Measurements from ENCODE around the gene CALHM6. TPM values are rescaled to one million over a fixed set of nuclear protein-coding genes. Genes with fewer than 3 reads are reported as not detected.

The CALHM6 gene
- total and polyA plus RNA-seq, 2 of the 8 experiments (the other 6 are each of a cell fraction or from before 2014, with no cell fraction given): 0.93 to 1.8 TPM

DNA sequence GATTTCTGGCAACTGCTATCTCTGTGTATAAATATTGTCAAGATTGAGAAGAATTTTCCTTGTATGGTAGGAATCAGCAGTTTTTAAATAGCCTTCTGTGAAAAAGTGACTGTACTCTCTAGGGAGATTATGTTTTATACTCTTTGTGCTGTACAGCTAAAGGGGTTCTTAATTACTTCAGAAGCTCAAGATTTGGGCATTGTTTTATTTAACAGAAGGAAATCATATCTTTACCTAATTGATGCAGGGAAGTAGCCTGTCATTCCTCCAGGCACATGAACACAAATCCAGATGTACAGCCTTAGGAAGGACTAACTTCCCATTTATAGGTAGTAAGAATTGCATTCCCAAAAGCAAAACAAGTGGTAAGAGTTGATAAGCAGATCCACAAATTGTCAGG, 51.6 kb downstream of the CALHM6 start:
- Histone ChIP-seq H3K4me3 (ENCODE audit: extremely low read depth in 1 of 4, insufficient read depth in 2 of 4, low read depth in 3 of 4, low read length in 4 of 4) (no peak overlapping the region), H4K5ac (ENCODE audit: insufficient read length, low read depth, low read length) (no peak overlapping the region), H3K79me1 (ENCODE audit: low read depth, low read length) (no peaks in the 10 kb centered on the region), H2AFZ (ENCODE audit: low read length) (no peak overlapping the region), H4K91ac (replicated peaks; ENCODE audit: insufficient read length, low read length) (no peak overlapping the region), H3K14ac (ENCODE audit: insufficient read length) (no peak overlapping the region), H4K8ac (ENCODE audit: extremely low read depth, insufficient read depth, low read length) (no peak overlapping the region), H3K23ac (ENCODE audit: insufficient read length) (no peak overlapping the region), H2BK20ac (ENCODE audit: low read length) (no peak overlapping the region), H3K4me1 (replicated peaks in 1 of 4; ENCODE audit: control insufficient read depth in 3 of 4, insufficient read depth in 4 of 4, low read length in 3 of 4) (peaks cover 0 to 11% (median 4%) of the 10 kb centered on the region in 4 experiments; a peak in 4 of 7 replicates), H2AK5ac (ENCODE audit: low read depth, low read length) (no peak overlapping the region), H3K4me2 (ENCODE audit: insufficient read depth in 1 of 2, low read depth in 2 of 2, low read length in 2 of 2) (no peak overlapping the region), H3K23me2 (ENCODE audit: low read depth, low read length) (no peaks in the 10 kb centered on the region), H3K27me3 (replicated peaks in 1 of 4; ENCODE audit: control insufficient read depth in 3 of 4, extremely low read depth in 1 of 4, insufficient read depth in 3 of 4, low read length in 3 of 4) (peaks cover 0 to 1% (median 0%) of the 10 kb centered on the region in 4 experiments; a peak in 1 of 7 replicates), H3K56ac (replicated peaks; ENCODE audit: insufficient read length, low read depth, low read length) (no peak overlapping the region), H3K9ac (replicated peaks in 1 of 4; ENCODE audit: extremely low read depth in 1 of 4, low read depth in 3 of 4, low read length in 3 of 4) (no peak overlapping the region), H3K18ac (ENCODE audit: extremely low read depth, low read length) (no peak overlapping the region), H4K20me1 (replicated peaks in 1 of 2; ENCODE audit: control insufficient read depth in 1 of 2, insufficient read depth in 2 of 2, low read length in 2 of 2) (no peaks in the 10 kb centered on the region), H3K79me2 (ENCODE audit: control insufficient read depth in 1 of 2, insufficient read depth in 2 of 2, low read length in 2 of 2) (no peaks in the 10 kb centered on the region), H2BK12ac (ENCODE audit: low read depth, low read length) (no peak overlapping the region), H2BK15ac (ENCODE audit: low read length) (no peak overlapping the region), H3K36me3 (ENCODE audit: control insufficient read depth in 2 of 4, insufficient read depth in 4 of 4, low read length in 3 of 4) (no peaks in the 10 kb centered on the region), H3K27ac (ENCODE audit: low read depth, low read length) (no peak overlapping the region), H3K4ac (replicated peaks; ENCODE audit: insufficient read length, low read depth, low read length) (no peak overlapping the region), H3K9me3 (ENCODE audit: insufficient read depth in 2 of 2, low read depth in 1 of 2, low read length in 1 of 2) (no peaks in the 10 kb centered on the region), H2BK120ac (replicated peaks; ENCODE audit: low read depth, low read length) (no peak overlapping the region), H2BK5ac (ENCODE audit: low read depth, low read length) (no peak overlapping the region)
- CTCF ChIA-PET (ENCODE audit: partially characterized antibody): interaction anchor here (0.9 to 6.0 kb wide), 19 partner anchors 8 to 244 kb away, joined by 3 to 60 read pairs (median 6); no protein-coding TSS in a partner anchor
- POLR2A ChIA-PET (ENCODE audit: partially characterized antibody): interaction anchor here (1.2 kb wide), 1 partner anchor 226 kb away, joined by 3 read pairs; no protein-coding TSS in a partner anchor
- FAIRE-seq (no peak), DNase-seq (ENCODE audit: low read depth in 1 of 2, low spot score in 2 of 2) (no peak)
- no peak for TF ChIP-seq PHF8 (conservative IDR thresholded peaks at IDR 0.05; ENCODE audit: low read depth, low read length)
- no peak for TF ChIP-seq SP2 (IDR thresholded peaks at IDR 0.05; ENCODE audit: low read length)
- no peak for TF ChIP-seq RAD21 (IDR thresholded peaks at IDR 0.05 in 1 of 2, conservative IDR thresholded peaks at IDR 0.05 in 1 of 2; ENCODE audit: low read depth in 2 of 2, low read length in 2 of 2)
- TF ChIP-seq SUZ12 (IDR thresholded peaks at IDR 0.05; ENCODE audit: low read length): no peak
- no peak for TF ChIP-seq SP1 (IDR thresholded peaks at IDR 0.05; ENCODE audit: low read depth, low read length)
- no peak for TF ChIP-seq RXRA (IDR thresholded peaks at IDR 0.05; ENCODE audit: insufficient read depth, low read depth, low read length)
- TF ChIP-seq ZNF274 (IDR thresholded peaks at IDR 0.05; ENCODE audit: borderline replicate concordance, extremely low read depth, low read length): no peak
- no peak for TF ChIP-seq ASH2L (IDR thresholded peaks at IDR 0.05; ENCODE audit: low read length)
- no peak for TF ChIP-seq KDM1A (IDR thresholded peaks at IDR 0.05; ENCODE audit: borderline replicate concordance, low read length)
- no peak for TF ChIP-seq SRF (IDR thresholded peaks at IDR 0.05; ENCODE audit: low read depth, low read length)
- TF ChIP-seq SIN3A (conservative IDR thresholded peaks at IDR 0.05 in 1 of 2, IDR thresholded peaks at IDR 0.05 in 1 of 2; ENCODE audit: low read depth in 1 of 2, low read length in 2 of 2): no peak
- TF ChIP-seq CBX8 (IDR thresholded peaks at IDR 0.05; ENCODE audit: borderline replicate concordance, low read depth, low read length): no peak
- no peak for TF ChIP-seq TEAD4 (IDR thresholded peaks at IDR 0.05; ENCODE audit: low read depth, low read length)
- no peak for TF ChIP-seq ATF3 (IDR thresholded peaks at IDR 0.05; ENCODE audit: insufficient read depth, low read depth, low read length)
- TF ChIP-seq POLR2AphosphoS5 (IDR thresholded peaks at IDR 0.05; ENCODE audit: low read depth, low read length): no peak

Data from H1 (cell line).